GM12873 (cell line): ENCODE data around the gene BICD2.

Experiments used
- CTCF ChIP-seq: IDR thresholded peaks from 2 replicates; pipeline ENCODE4 v1.5.1; 2012; ENCODE audit warnings: low read depth, mild to moderate bottlenecking, moderate library complexity, low read length, control low read depth; ENCODE audit not compliant: insufficient read depth; ENCODE audit errors: missing control alignments

The BICD2 gene

DNA sequence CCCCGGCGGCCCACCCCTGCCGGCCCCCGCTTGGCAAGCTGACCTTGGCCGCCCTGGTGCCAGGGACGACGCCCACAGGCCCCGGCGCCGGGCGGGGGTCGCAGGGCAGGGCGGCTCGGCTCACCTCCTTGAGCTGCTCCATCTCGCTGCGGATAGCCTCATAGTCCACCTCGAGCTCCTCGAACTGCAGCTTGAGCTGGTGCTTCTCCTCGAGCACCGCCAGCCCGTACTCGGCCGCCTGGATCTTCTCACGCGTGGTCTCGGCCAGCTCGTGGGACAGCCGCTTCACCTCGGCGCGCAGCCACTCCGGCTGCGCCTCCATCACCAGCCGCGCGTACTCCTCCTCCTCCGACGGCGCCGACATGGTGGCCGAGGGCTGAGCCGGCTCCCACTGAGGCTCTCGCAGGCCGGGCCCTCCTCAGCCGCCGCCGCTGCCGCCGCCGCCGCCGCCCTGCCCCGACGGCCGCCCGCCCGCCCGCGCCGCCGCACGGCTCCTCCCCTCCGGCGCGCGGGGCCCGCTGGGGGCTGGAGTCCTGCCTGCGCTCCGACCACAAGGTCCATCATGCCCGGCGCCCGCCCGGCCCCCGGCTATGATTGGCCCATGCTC lies at the start of gene BICD2:
BICD2 (minus strand) TSS at position 453 of the 607 bp plus-strand sequence; CDS start at position 364, 89 bp downstream.
- no peak for TF ChIP-seq CTCF

GRCh38 chr9:92808726-92809451 lies 44.3 kb upstream of the BICD2 start:
- peak; percentile 35 for TF ChIP-seq CTCF

GRCh38 chr9:92807757-92808725 lies 43.4 kb upstream of the BICD2 start:
- no peak for TF ChIP-seq CTCF

DNA sequence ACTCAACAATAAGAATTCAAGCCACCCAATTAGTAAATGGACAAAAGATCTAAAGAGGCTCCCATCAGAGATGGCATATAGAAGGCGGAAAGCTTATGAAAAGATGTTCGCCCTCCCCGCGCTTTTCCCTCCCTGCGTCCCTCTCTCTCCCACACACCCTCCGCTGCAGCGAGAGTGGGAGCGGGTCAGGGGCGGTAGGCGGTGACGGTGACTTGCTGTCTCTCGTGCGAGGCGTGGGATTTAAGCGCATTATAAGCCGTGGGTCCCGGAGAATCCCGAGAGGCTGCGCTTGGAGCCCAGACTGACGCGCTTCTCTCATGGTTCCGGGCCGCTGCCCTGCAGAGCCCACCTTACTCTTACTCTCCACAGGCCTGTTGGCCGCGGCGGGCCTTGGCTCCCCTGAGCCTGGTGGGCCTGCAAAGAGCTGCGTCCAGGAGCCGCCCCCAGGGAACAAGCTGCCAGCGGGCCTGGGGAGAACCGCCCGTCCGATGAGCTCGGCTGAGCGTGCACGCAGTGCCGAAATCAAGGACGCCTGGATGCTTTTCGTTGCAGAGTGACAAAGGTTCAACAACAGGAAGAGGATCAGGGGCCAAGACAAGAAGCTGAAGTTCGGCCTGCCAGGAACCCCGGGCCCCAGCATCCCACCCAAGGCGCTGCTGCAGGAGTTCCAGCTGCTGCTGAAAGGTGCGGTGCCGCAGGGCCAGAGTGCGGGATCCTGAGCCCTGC lies 42.6 kb upstream of the BICD2 start:
- TF ChIP-seq CTCF = no peak

GRCh38 chr9:92804727-92805126 lies 40.1 kb upstream of the BICD2 start:
- TF ChIP-seq CTCF = no peak

DNA sequence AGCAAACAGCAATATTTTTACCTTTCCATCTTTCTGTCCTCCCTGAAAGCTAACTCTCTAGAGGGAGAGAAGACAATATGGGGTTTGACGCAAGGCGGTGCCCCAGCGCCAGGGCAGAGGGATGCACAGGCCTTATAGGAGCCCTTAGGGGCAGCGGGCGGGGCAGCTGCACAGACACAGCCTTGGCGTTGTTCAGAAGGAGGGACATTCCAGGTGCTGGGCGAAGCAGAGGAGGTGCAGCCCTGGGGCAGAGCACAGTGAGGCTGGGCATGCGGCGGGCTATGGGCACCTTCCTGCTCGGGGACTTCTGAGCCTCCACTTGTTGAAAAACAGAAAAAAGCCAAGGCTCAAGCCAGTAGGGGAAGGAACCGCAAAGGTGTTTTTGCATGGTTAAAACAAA lies 33.7 kb upstream of the BICD2 start:
- no peak for TF ChIP-seq CTCF
